Uterus (tissue), 4 donors: ENCODE data around the gene KRTAP23-1. TPM values are rescaled to one million over a fixed set of nuclear protein-coding genes. Genes with fewer than 3 reads are reported as not detected.

Source experiments
- DNase-seq, 2 donors: peaks; one replicate each; pipeline ENCODE4 v3.0.0-alpha.2; 2019 to 2020
- H3K27ac ChIP-seq, 2 donors: fragments of 200-600 bp; sonication (generic); 1 replicate in 1 of 2; 2 replicates in 1 of 2; pipeline ENCODE4 v1.5.1; 2016 to 2018
- H3K27me3 ChIP-seq, 2 donors: fragments of 200-600 bp; sonication (generic); one replicate each; pipeline ENCODE4 v1.5.1; 2018 to 2019; ENCODE audit warnings: control low read depth in 1 of 2
- H3K36me3 ChIP-seq, 2 donors: fragments of 200-600 bp; sonication (generic); one replicate each; pipeline ENCODE4 v1.5.1; 2019; ENCODE audit warnings: control low read depth in 1 of 2
- H3K4me1 ChIP-seq, 2 donors: fragments of 200-600 bp; sonication (generic); one replicate each; pipeline ENCODE4 v1.5.1; 2018 to 2019; ENCODE audit warnings: control low read depth in 1 of 2
- H3K4me3 ChIP-seq, 2 donors: fragments of 200-600 bp; sonication (generic); 1 replicate in 1 of 2; 2 replicates in 1 of 2; pipeline ENCODE4 v1.5.1; 2018 to 2019; ENCODE audit warnings: mild to moderate bottlenecking in 1 of 2
- H3K9me3 ChIP-seq, 2 donors: fragments of 200-600 bp; sonication (generic); one replicate each; pipeline ENCODE4 v1.5.1; 2019; ENCODE audit warnings: control low read depth in 1 of 2
- POLR2A ChIP-seq, 2 donors: fragments of 450-650 bp; IDR thresholded peaks; one replicate each; pipeline ENCODE4 v1.6.1; 2016; ENCODE audit warnings: antibody characterized with exemption in 2 of 2, mild to moderate bottlenecking in 1 of 2, moderate library complexity in 1 of 2
- intact Hi-C: fragments of 100-400 bp; cut with DNase I; formaldehyde crosslinking; loops from one replicate; pipeline ENCODE4 v1.15.1; 2023; ENCODE audit warnings: low total_unique reads
- total RNA-seq, 4 donors: library from RNA; depleted of rRNA in 3 of 4; stranded (reverse); fragments of >200 nt in 3 of 4; gene quantifications; one replicate each; pipeline versions ENCODE4 v1.1.0 to v1.2.4, GENCODE V29; 2014 to 2023
- TF ChIP-seq, protein P1 (sequence below), 4 experiments: fragments of 200-600 bp in 2 of 4; fragments of 450-650 bp in 2 of 4; sonication (generic) in 2 of 4; IDR thresholded peaks; one replicate each; pipeline ENCODE4 v1.5.1; 2016 to 2019; ENCODE audit warnings: antibody characterized with exemption in 4 of 4, mild to moderate bottlenecking in 2 of 4, moderate library complexity in 1 of 4
- donor health status: DM: yes; HTN: yes; CAD: no.

Gene KRTAP23-1
- total RNA-seq, 4 donors from 2014 or later: not detected

DNA sequence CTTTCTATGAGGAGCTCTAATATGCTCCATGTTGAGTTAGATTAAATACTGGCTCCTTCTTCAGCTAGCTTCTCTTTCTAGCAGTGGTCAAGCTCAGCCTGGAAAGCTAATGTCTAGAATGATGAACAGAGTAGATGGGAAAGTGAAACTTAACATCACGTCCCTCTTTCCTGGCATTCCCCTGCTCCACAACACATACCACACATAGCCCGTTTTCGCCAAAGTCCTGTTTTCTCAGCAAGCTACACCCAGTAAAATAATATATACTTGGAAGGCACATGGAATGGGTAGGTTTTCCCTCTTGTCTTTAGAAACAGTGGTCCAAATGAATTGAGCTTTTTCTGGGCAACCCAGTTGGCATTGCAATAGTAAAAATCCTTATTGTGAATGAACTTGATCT is 14.7 kb downstream of the KRTAP23-1 start:
- no peak overlapping the region for H3K27ac ChIP-seq
- no peaks in the 10 kb centered on the region for H3K27me3 ChIP-seq
- H3K4me1 ChIP-seq: no peaks in the 10 kb centered on the region
- no peaks in the 10 kb centered on the region for H3K9me3 ChIP-seq
- no peaks in the 10 kb centered on the region for H3K36me3 ChIP-seq
- TF ChIP-seq, protein P1, sequence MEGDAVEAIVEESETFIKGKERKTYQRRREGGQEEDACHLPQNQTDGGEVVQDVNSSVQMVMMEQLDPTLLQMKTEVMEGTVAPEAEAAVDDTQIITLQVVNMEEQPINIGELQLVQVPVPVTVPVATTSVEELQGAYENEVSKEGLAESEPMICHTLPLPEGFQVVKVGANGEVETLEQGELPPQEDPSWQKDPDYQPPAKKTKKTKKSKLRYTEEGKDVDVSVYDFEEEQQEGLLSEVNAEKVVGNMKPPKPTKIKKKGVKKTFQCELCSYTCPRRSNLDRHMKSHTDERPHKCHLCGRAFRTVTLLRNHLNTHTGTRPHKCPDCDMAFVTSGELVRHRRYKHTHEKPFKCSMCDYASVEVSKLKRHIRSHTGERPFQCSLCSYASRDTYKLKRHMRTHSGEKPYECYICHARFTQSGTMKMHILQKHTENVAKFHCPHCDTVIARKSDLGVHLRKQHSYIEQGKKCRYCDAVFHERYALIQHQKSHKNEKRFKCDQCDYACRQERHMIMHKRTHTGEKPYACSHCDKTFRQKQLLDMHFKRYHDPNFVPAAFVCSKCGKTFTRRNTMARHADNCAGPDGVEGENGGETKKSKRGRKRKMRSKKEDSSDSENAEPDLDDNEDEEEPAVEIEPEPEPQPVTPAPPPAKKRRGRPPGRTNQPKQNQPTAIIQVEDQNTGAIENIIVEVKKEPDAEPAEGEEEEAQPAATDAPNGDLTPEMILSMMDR (IDR thresholded peaks at IDR 0.05): no peak
- no peak for TF ChIP-seq POLR2A (IDR thresholded peaks at IDR 0.05)
- intact Hi-C loops: no loop called here
- DNase-seq: no peak
- H3K4me3 ChIP-seq: no peak overlapping the region

DNA sequence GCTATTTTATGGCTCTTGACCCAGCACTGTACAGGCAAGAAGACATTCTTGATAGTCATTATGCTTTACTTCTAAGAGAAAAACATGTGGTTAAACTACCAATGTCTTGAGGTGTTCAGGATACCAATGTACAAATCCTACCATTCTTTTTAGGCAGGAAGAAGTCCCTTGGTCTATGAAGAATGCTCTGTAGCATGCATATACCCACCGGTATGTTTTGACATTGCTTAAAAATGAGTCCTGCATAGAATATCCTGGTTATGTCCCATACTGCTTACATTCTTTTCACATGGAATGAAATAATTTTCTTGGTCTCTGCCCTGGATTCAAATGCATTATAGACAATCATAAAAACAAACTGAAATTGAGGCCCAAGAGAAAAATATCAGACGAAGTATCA is 15.7 kb downstream of the KRTAP23-1 start:
- intact Hi-C loops: no loop called here

DNA sequence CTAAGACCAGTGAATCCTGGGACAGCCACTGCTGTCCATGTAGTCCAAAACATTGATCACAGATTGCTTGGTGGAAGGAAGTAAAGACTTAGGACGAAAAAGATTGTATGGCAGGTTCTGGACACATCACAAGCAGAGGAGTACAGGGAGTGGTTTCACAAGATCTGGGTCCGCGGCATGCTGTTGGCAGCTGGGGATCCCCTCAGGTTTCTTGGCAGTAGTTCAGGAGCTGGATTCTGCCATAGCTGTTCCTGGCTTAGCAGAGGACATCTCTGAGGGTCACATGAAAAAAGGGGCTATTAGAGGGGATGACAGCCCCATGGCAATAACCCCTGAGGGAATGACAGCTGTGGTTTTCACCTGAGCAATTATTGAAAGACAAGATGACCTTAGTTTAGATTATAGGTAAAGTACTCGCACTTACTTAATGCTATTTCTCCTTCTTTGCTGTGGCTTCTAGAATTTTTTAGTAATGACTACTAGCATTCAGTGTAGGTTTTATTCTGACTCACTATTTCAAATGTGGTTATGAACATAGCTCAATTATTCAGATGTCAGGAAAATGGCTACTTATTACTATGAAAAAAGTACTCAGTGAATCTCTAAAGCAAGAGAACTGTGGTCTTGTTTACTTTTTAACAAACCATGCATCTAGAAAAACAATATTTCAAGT is 19.1 kb downstream of the KRTAP23-1 start:
- Histone ChIP-seq H3K27ac (no peak overlapping the region), H3K9me3 (no peaks in the 10 kb centered on the region), H3K4me1 (no peaks in the 10 kb centered on the region), H3K4me3 (no peak overlapping the region), H3K36me3 (no peaks in the 10 kb centered on the region), H3K27me3 (no peaks in the 10 kb centered on the region)
- DNase-seq: no peak
- intact Hi-C loops: no loop called here
- TF ChIP-seq POLR2A (IDR thresholded peaks at IDR 0.05): no peak
- TF ChIP-seq, protein P1 (IDR thresholded peaks at IDR 0.05): no peak

More for the DNA sequence above, 15.7 kb downstream of the KRTAP23-1 start:
- no peak for TF ChIP-seq POLR2A (IDR thresholded peaks at IDR 0.05)
- TF ChIP-seq, protein P1 (IDR thresholded peaks at IDR 0.05): no peak
- Histone ChIP-seq H3K4me1 (no peaks in the 10 kb centered on the region), H3K36me3 (no peaks in the 10 kb centered on the region), H3K27me3 (no peaks in the 10 kb centered on the region), H3K9me3 (no peaks in the 10 kb centered on the region), H3K4me3 (no peak overlapping the region), H3K27ac (no peak overlapping the region)
- DNase-seq: no peak

DNA sequence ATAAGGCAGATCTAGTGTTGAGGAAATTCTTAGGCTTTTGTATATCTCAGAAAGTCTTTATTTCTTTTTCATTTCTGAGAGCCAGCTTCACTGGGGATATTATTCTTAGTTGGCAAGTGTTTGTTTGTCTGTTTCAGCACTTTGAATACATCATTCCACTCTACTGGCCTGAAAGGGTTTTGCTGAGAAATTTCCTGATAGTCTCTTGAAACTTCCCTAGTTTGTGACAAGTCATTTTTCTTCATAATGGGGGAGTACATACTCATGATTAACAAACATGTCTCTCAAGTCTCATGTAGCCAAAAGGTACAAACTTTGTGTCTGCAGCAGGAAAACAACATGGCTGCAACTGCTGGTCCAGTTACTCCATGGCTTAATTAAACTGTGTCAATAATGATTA is 22.0 kb downstream of the KRTAP23-1 start:
- H3K4me3 ChIP-seq: no peak overlapping the region
- DNase-seq: no peak
- no peaks in the 10 kb centered on the region for H3K9me3 ChIP-seq
- intact Hi-C loops: no loop called here
- no peaks in the 10 kb centered on the region for H3K36me3 ChIP-seq
- no peaks in the 10 kb centered on the region for H3K27me3 ChIP-seq
- TF ChIP-seq POLR2A (IDR thresholded peaks at IDR 0.05): no peak
- TF ChIP-seq, protein P1 (IDR thresholded peaks at IDR 0.05): no peak
- H3K27ac ChIP-seq: no peak overlapping the region
- no peaks in the 10 kb centered on the region for H3K4me1 ChIP-seq

DNA sequence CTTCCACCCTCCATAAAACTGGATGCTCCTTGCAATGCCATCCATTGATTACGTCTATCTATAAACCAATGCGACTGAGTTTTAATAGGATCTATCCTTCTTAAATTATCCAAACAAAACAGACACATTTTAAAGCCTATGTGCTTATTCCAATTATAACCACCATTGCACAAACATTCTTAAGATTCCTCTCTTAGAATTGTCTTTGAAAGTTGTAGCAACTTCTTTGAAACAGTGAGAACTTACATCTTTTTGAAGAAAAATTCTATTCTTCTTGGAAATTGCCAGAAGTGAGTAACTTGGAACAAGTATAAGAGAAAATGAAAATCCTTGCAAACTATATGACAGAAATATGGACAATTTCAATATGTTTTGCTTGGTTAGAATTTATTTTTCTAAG is 28.2 kb downstream of the KRTAP23-1 start, which contains the start of gene KRTAP26-1:
TSS of gene KRTAP26-1 (minus strand) at position 101 of the 400 bp plus-strand sequence. CDS start 280 bp downstream, outside the sequence.
- H3K4me3 ChIP-seq: no peak within 1 kb of the TSS

More for the DNA sequence above, 28.2 kb downstream of the KRTAP23-1 start, which contains the start of gene KRTAP26-1:
- Histone ChIP-seq H3K4me1 (no peaks in the 10 kb centered on the region), H3K36me3 (no peaks in the 10 kb centered on the region), H3K27me3 (no peaks in the 10 kb centered on the region), H3K27ac (no peak within 1 kb of the TSS), H3K9me3 (no peaks in the 10 kb centered on the region)
- DNase-seq: no peak
- intact Hi-C loops: no loop called here
- TF ChIP-seq POLR2A (IDR thresholded peaks at IDR 0.05): no peak
- TF ChIP-seq, protein P1 (IDR thresholded peaks at IDR 0.05): no peak
